ENCODE data around the gene KSR1.

Gene KSR1

DNA sequence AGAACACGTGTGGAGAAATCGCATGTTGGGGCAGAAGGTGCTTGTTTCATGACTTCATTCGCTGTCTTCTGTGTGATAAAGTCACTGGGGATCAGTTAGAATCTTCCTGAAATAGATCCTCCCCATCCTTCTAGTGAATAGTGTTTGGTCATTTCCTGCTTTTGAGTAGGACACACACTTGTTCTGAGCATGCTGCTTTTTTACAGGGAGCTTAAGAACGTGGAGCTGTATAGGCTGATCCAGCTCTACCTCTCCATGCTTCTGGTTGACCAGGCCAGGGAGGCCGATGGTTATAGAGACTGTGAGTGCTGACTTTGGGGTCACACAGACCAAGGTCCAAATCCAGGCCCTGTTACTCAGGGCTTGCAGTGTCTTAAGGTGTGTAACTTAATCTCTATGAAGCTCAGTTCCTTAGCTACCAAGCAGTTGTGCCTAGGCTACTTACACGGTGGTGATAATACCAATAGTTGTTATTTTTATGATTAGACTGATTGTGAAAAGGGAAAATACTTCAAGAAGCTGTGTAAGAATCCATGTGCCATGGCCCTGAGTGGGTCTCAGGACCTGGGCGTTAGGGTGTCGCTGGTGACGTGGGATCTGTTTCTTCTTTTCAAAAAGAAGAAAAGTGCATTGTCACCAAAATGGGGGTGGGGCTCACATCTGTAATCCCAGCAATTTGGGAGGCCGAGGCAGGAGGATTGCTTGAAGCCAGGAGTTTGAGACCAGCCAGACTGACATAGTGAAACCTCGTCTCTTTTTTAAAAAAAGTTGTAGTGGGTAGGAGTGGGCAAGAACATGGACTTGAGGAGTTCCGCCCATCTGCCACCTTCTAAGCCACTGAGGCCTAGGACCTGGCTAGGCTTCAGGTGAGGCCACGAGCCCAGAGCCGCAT lies 110.7 kb downstream of the KSR1 start:
- Histone ChIP-seq H3K36me3 (ENCODE audit: control insufficient read depth, insufficient read depth, low read length) (peaks cover 21% of the 10 kb centered on the region), H3K4me3 (ENCODE audit: extremely low read depth, insufficient read depth, low read length, poor library complexity, severe bottlenecking) (no peak overlapping the region), H3K4me1 (ENCODE audit: control insufficient read depth, insufficient read depth, low read length, poor library complexity, severe bottlenecking) (peaks cover 36% of the 10 kb centered on the region), H3K9me3 (ENCODE audit: control insufficient read depth, low read length) (peaks cover 6% of the 10 kb centered on the region), H3K27ac (ENCODE audit: low read depth, low read length, severe bottlenecking) (no peak overlapping the region)
- 95 to 96% methylated on average over 12 to 13 of the region's 14 CpGs for WGBS, 2 experiments (ENCODE audit: insufficient coverage in 2 of 2)

- Histone ChIP-seq H3K9me3 (ENCODE audit: control insufficient read depth, low read length) (peaks cover 6% of the 10 kb centered on the region), H3K4me3 (ENCODE audit: extremely low read depth, insufficient read depth, low read length, poor library complexity, severe bottlenecking) (no peak overlapping the region), H3K4me1 (ENCODE audit: control insufficient read depth, insufficient read depth, low read length, poor library complexity, severe bottlenecking) (peaks cover 41% of the 10 kb centered on the region), H3K36me3 (ENCODE audit: control insufficient read depth, insufficient read depth, low read length) (peaks cover 17% of the 10 kb centered on the region), H3K27ac (ENCODE audit: low read depth, low read length, severe bottlenecking) (no peak overlapping the region)
- 91 to 95% methylated on average over 4 to 5 of the region's 5 CpGs for WGBS, 2 experiments (ENCODE audit: insufficient coverage in 2 of 2)
Observed at GRCh38 chr17:27567563-27567859, 111.3 kb downstream of the KSR1 start.

DNA sequence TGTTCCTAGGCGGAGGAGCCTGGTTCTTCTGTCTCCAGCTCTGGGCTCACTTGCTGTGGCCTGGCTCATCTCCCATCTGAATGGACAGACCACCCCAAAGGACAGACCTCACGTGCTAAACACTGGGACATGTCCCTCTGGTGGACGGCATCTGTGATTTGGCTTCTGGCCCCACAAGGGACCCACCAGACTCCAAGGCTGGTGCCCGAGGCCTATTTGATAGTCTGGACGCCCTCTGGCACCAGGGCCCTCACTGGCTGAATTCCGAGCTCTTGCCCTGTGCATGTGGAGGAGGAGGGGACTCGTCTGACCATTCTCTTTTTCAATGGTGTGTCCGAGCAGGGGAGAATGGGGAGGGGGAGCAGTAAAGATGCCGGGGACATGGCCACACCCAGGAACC lies 112.0 kb downstream of the KSR1 start:
- Histone ChIP-seq H3K4me3 (ENCODE audit: extremely low read depth, insufficient read depth, low read length, poor library complexity, severe bottlenecking) (no peak overlapping the region), H3K9me3 (ENCODE audit: control insufficient read depth, low read length) (peaks cover 6% of the 10 kb centered on the region), H3K36me3 (ENCODE audit: control insufficient read depth, insufficient read depth, low read length) (peaks cover 10% of the 10 kb centered on the region), H3K4me1 (ENCODE audit: control insufficient read depth, insufficient read depth, low read length, poor library complexity, severe bottlenecking) (peaks cover 44% of the 10 kb centered on the region), H3K27ac (ENCODE audit: low read depth, low read length, severe bottlenecking) (no peak overlapping the region)
- WGBS, 2 experiments (ENCODE audit: insufficient coverage in 2 of 2), result 90 to 100% methylated on average over 5 to 7 of the region's 9 CpGs

DNA sequence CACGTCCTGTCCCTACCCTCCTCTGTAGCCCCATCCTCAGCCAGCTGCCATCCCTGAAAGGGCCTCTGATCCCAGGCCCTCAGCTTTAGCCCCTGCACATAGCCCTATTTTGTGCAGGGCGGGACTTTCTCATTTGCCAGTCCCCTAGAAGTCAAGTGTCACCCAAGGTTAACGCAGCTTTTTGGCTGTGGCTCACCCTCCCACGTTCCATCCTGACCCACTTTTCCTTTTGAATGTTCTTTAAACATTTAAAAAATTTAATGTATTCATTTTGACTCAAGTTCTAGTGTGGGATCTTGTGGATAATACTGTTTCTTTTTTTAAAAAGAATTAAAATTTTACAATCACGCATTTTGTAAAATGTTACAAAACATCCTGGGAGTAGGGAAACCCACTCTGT lies 112.6 kb downstream of the KSR1 start:
- WGBS, 2 experiments (ENCODE audit: insufficient coverage in 2 of 2), result 100% methylated on average over 2 to 3 of the region's 5 CpGs
- Histone ChIP-seq H3K36me3 (ENCODE audit: control insufficient read depth, insufficient read depth, low read length) (peaks cover 6% of the 10 kb centered on the region), H3K4me3 (ENCODE audit: extremely low read depth, insufficient read depth, low read length, poor library complexity, severe bottlenecking) (no peak overlapping the region), H3K4me1 (ENCODE audit: control insufficient read depth, insufficient read depth, low read length, poor library complexity, severe bottlenecking) (peaks cover 50% of the 10 kb centered on the region), H3K27ac (ENCODE audit: low read depth, low read length, severe bottlenecking) (no peak overlapping the region), H3K9me3 (ENCODE audit: control insufficient read depth, low read length) (peaks cover 6% of the 10 kb centered on the region)

DNA sequence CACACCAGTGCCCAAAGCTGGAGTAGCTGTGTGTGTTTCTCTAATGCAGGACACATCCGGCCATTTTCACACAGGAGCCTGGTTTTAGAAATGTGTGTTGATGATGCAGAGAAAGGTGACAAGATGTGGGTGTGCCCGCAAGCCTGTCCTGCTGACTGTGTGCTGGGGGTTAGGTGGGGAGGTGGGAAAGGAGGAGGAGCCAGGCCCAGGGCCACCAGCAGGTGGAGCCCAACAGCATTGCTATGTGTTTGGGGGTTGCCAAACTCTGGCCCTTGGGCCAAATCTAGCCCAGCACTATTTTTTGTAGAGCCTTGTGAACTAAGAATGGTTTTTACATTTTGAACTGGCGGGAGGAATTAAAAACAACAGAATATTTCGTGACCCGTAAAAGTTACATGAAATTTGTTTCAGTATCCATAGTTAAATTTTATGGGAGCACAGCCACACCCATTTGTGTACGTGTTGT lies 113.0 kb downstream of the KSR1 start:
- H3K9me3 ChIP-seq (ENCODE audit: control insufficient read depth, low read length), result peaks cover 3% of the 10 kb centered on the region
- H3K36me3 ChIP-seq (ENCODE audit: control insufficient read depth, insufficient read depth, low read length), result peaks cover 4% of the 10 kb centered on the region
- H3K27ac ChIP-seq (ENCODE audit: low read depth, low read length, severe bottlenecking), result no peak overlapping the region
- peaks cover 55% of the 10 kb centered on the region for H3K4me1 ChIP-seq (ENCODE audit: control insufficient read depth, insufficient read depth, low read length, poor library complexity, severe bottlenecking)
- no peak overlapping the region for H3K4me3 ChIP-seq (ENCODE audit: extremely low read depth, insufficient read depth, low read length, poor library complexity, severe bottlenecking)
- 64 to 70% methylated on average over 6 of the region's 6 CpGs for WGBS, 2 experiments (ENCODE audit: insufficient coverage in 2 of 2)

DNA sequence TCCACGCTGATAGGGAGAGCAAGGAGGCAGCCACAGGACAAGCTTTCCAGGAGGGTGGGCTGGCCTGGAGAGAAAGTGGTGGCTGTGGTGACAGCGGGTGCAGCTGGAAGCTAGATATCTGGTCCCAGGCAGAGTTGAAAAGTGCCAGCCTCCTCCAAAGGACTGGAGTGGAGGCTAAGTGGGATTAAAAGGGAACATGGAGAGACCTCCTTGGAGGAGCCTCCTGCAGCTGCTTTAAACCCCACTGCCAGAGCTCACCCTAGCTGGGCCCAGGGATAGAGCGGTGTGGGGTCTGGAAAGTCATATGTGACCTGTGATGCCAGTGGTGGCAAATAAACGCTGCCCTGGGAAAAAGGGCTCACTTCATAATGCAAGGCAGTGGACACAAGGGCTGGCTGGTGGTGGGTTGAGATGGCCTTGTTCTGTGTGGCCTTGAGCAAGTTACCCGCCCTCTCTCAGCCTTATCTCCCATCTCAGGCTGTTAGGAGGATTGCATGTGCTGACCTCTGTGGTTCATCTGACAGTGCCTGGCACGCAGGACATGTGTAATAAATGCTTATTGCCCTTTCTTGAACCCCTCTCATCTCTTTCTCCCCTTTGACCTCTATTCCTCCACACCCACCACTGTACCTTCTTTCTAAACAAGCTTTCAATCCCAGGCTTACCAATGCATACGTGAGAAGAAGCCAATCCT lies 113.8 kb downstream of the KSR1 start:
- WGBS, 2 experiments (ENCODE audit: insufficient coverage in 2 of 2), result 93 to 100% methylated on average over 4 to 7 of the region's 7 CpGs
- Histone ChIP-seq H3K4me3 (ENCODE audit: extremely low read depth, insufficient read depth, low read length, poor library complexity, severe bottlenecking) (no peak overlapping the region), H3K27ac (ENCODE audit: low read depth, low read length, severe bottlenecking) (peak overlapping the region; percentile 23), H3K4me1 (ENCODE audit: control insufficient read depth, insufficient read depth, low read length, poor library complexity, severe bottlenecking) (peaks cover 61% of the 10 kb centered on the region), H3K36me3 (ENCODE audit: control insufficient read depth, insufficient read depth, low read length) (no peaks in the 10 kb centered on the region), H3K9me3 (ENCODE audit: control insufficient read depth, low read length) (no peaks in the 10 kb centered on the region)

- WGBS, 2 experiments (ENCODE audit: insufficient coverage in 2 of 2), result 89 to 90% methylated on average over 7 of the region's 7 CpGs
- H3K4me3 ChIP-seq (ENCODE audit: extremely low read depth, insufficient read depth, low read length, poor library complexity, severe bottlenecking), result no peak overlapping the region
- no peaks in the 10 kb centered on the region for H3K9me3 ChIP-seq (ENCODE audit: control insufficient read depth, low read length)
- H3K27ac ChIP-seq (ENCODE audit: low read depth, low read length, severe bottlenecking), result peak overlapping the region; percentile 23
- no peaks in the 10 kb centered on the region for H3K36me3 ChIP-seq (ENCODE audit: control insufficient read depth, insufficient read depth, low read length)
- peaks cover 66% of the 10 kb centered on the region for H3K4me1 ChIP-seq (ENCODE audit: control insufficient read depth, insufficient read depth, low read length, poor library complexity, severe bottlenecking)
Observed at GRCh38 chr17:27570578-27570914, 114.3 kb downstream of the KSR1 start.

DNA sequence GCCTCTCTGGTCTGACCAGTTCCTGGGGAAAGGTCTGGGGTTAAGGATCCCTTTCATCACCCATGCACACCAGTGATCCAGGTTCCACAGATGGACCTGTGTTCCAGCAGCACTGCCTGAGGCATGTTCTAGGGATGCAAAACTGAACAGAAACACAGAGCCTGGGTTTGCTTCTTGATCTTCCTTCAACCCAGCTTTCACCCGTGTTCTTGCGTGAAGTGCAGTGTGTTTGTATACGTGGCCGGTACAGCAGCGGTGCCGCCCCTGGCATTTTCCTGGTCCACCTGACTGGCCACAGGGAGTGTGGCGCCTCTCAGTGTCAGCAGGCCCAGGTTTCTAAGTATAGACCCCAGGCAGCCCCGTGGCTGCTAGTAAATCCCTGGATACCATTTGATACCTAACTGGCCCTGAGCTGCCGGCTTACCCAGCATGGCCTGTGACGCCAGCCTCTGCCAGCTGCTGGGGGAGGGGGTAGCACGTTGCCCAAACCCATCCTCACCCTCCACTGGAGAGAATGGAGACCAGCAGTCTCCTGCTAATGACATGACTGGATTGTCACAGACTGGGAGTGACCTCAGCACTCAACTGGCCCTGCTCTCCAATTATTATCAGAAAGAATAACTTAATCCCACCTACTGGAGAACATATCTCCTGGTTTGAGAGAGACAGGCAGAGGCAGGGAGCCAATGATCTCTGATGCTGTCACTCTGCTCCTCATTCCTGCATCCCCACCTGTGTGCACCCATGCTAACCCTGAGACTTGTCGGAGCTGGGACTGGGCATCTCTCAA lies 115.5 kb downstream of the KSR1 start:
- Histone ChIP-seq H3K9me3 (ENCODE audit: control insufficient read depth, low read length) (no peaks in the 10 kb centered on the region), H3K4me3 (ENCODE audit: extremely low read depth, insufficient read depth, low read length, poor library complexity, severe bottlenecking) (no peak overlapping the region), H3K27ac (ENCODE audit: low read depth, low read length, severe bottlenecking) (no peak overlapping the region), H3K36me3 (ENCODE audit: control insufficient read depth, insufficient read depth, low read length) (no peaks in the 10 kb centered on the region), H3K4me1 (ENCODE audit: control insufficient read depth, insufficient read depth, low read length, poor library complexity, severe bottlenecking) (peaks cover 69% of the 10 kb centered on the region)
- WGBS, 2 experiments (ENCODE audit: insufficient coverage in 2 of 2), result 97 to 98% methylated on average over 10 to 12 of the region's 12 CpGs

- no peak overlapping the region for H3K27ac ChIP-seq (ENCODE audit: low read depth, low read length, severe bottlenecking)
- H3K4me1 ChIP-seq (ENCODE audit: control insufficient read depth, insufficient read depth, low read length, poor library complexity, severe bottlenecking), result peaks cover 77% of the 10 kb centered on the region
- H3K9me3 ChIP-seq (ENCODE audit: control insufficient read depth, low read length), result no peaks in the 10 kb centered on the region
- peaks cover 3% of the 10 kb centered on the region for H3K36me3 ChIP-seq (ENCODE audit: control insufficient read depth, insufficient read depth, low read length)
- no peak overlapping the region for H3K4me3 ChIP-seq (ENCODE audit: extremely low read depth, insufficient read depth, low read length, poor library complexity, severe bottlenecking)
- 70 to 75% methylated on average over 2 to 7 of the region's 7 CpGs for WGBS, 2 experiments (ENCODE audit: insufficient coverage in 2 of 2)
Observed at GRCh38 chr17:27572665-27573064, 116.4 kb downstream of the KSR1 start.

GRCh38 chr17:27573548-27573947 lies 117.3 kb downstream of the KSR1 start:
- Histone ChIP-seq H3K36me3 (ENCODE audit: control insufficient read depth, insufficient read depth, low read length) (peaks cover 3% of the 10 kb centered on the region), H3K4me3 (ENCODE audit: extremely low read depth, insufficient read depth, low read length, poor library complexity, severe bottlenecking) (no peak overlapping the region), H3K27ac (ENCODE audit: low read depth, low read length, severe bottlenecking) (no peak overlapping the region), H3K9me3 (ENCODE audit: control insufficient read depth, low read length) (no peaks in the 10 kb centered on the region), H3K4me1 (ENCODE audit: control insufficient read depth, insufficient read depth, low read length, poor library complexity, severe bottlenecking) (peaks cover 81% of the 10 kb centered on the region)
- WGBS, 2 experiments (ENCODE audit: insufficient coverage in 2 of 2), result 91 to 100% methylated on average over 1 to 4 of the region's 5 CpGs
